ENCODE results near the gene AKIP1.
"Not testable (repeated sequence)": the region's sequence is repeated elsewhere in the genome, so short reads cannot be mapped to it uniquely, and the experiment has no call there.

Gene AKIP1

GRCh38 chr11:8917157-8917825, 6.3 kb downstream of the AKIP1 start:
- DNase-seq, result no peak

- DNase-seq, result no peak
Observed at GRCh38 chr11:8922691-8923090, 11.7 kb downstream of the AKIP1 start.

- DNase-seq, result no peak
Observed at GRCh38 chr11:8925711-8926110, 14.7 kb downstream of the AKIP1 start.

GRCh38 chr11:8926236-8926635, 15.2 kb downstream of the AKIP1 start:
- DNase-seq, result no peak

- DNase-seq, result no peak
Observed at GRCh38 chr11:8927233-8927632, 16.2 kb downstream of the AKIP1 start.

GRCh38 chr11:8928205-8928604, 17.2 kb downstream of the AKIP1 start:
- no peak for DNase-seq

- no peak for DNase-seq
Observed at GRCh38 chr11:8928981-8929615, 18.1 kb downstream of the AKIP1 start.

GRCh38 chr11:8930456-8931175, 19.6 kb downstream of the AKIP1 start:
- no peak for DNase-seq

- no peak for DNase-seq
Observed at GRCh38 chr11:8932564-8933180, 21.7 kb downstream of the AKIP1 start, which contains the start of gene C11orf16. Gene C11orf16 (minus strand): TSS chr11:8932947. CDS start chr11:8932308, 639 bp downstream.

- no peak for DNase-seq
Observed at GRCh38 chr11:8933931-8934330, 22.9 kb downstream of the AKIP1 start.

GRCh38 chr11:8934742-8935488, 23.9 kb downstream of the AKIP1 start:
- DNase-seq, result no peak

- DNase-seq, result not testable (repeated sequence)
Observed at GRCh38 chr11:8935789-8936188, 24.8 kb downstream of the AKIP1 start.

- no peak for DNase-seq
Observed at GRCh38 chr11:8937159-8937558, 26.2 kb downstream of the AKIP1 start.

- DNase-seq, result no peak
Observed at GRCh38 chr11:8937659-8938058, 26.7 kb downstream of the AKIP1 start.

GRCh38 chr11:8941341-8942103, 30.5 kb downstream of the AKIP1 start:
- no peak for DNase-seq

GRCh38 chr11:8942518-8943066, 31.6 kb downstream of the AKIP1 start, which contains the start of gene ASCL3:
Gene ASCL3 (minus strand): TSS chr11:8943016. CDS start chr11:8938161, 4,855 bp downstream.
- no peak for DNase-seq

- no peak for DNase-seq
Observed at GRCh38 chr11:8947230-8947943, 36.4 kb downstream of the AKIP1 start.

- no peak for DNase-seq
Observed at GRCh38 chr11:8948886-8949285, 37.9 kb downstream of the AKIP1 start.

GRCh38 chr11:8956860-8957259, 45.9 kb downstream of the AKIP1 start:
- DNase-seq, result no peak

- DNase-seq, result peak; percentile 35
Observed at GRCh38 chr11:8959546-8960166, 48.7 kb downstream of the AKIP1 start.
